Measurements from ENCODE around the gene KDM1A. TPM values are rescaled to one million over a fixed set of nuclear protein-coding genes. Genes with fewer than 3 reads are reported as not detected.

The KDM1A gene
- total and polyA plus RNA-seq, 2 of the 13 experiments (the other 11 are each of a cell fraction or from before 2014, with no cell fraction given): 81.3 to 173 TPM

- DNase-seq (ENCODE audit: low spot score): no peak
- Histone ChIP-seq H3K36me3 (replicated peaks in 1 of 2; ENCODE audit: control insufficient read depth in 1 of 2, insufficient read depth in 2 of 2, low read length in 2 of 2) (no peaks in the 10 kb centered on the region), H3K27ac (ENCODE audit: extremely low read length, insufficient read depth, low read length) (no peak overlapping the region), H3K4me3 (replicated peaks in 1 of 3; ENCODE audit: insufficient read depth in 1 of 3, low read depth in 2 of 3, low read length in 3 of 3) (no peak overlapping the region), H3K9ac (ENCODE audit: insufficient read depth, low read depth, low read length) (no peak overlapping the region), H3K4me2 (ENCODE audit: low read depth, low read length) (no peak overlapping the region), H4K20me1 (ENCODE audit: insufficient read depth, low read length) (no peaks in the 10 kb centered on the region), H2AFZ (ENCODE audit: low read length) (no peak overlapping the region), H3K79me2 (ENCODE audit: insufficient read depth, low read length) (no peaks in the 10 kb centered on the region), H3K27me3 (ENCODE audit: control insufficient read depth in 1 of 2, insufficient read depth in 2 of 2, low read length in 2 of 2) (no peaks in the 10 kb centered on the region), H3K9me3 (ENCODE audit: low read length) (peaks cover 8% of the 10 kb centered on the region), H3K4me1 (ENCODE audit: insufficient read depth, low read length) (peaks cover 11% of the 10 kb centered on the region; the same call in 1 of the 2 replicates)
- BruUV-seq (replicated peaks): no TSS peak
- WGBS (ENCODE audit: low lambda C conversion rate): 48% methylated on average over 2 of the region's 2 CpGs
- POLR2A ChIA-PET: no interaction called here
- CTCF ChIA-PET (ENCODE audit: low intra/inter-chr PET ratio, low total read pairs): no interaction called here
- FAIRE-seq: no peak
- in situ Hi-C loops (cut with HindIII; ENCODE audit: extremely low pct_ligation_motif_present, low pct_unique_long_range_greater_than_20kb) (loop anchor here (10.0 kb wide), 2 partner anchors 115 to 305 kb away; no protein-coding TSS in a partner anchor), intact Hi-C loops (cut with micrococcal nuclease; ENCODE audit: unreplicated experiment) (loop anchor here (10.0 kb wide), 3 partner anchors 85 to 305 kb away; no protein-coding TSS in a partner anchor)
- TF ChIP-seq MAZ (IDR thresholded peaks at IDR 0.05; ENCODE audit: borderline replicate concordance, low read depth, low read length) (no peak), MAZ (CRISPR knock-in tag; IDR thresholded peaks at IDR 0.05; ENCODE audit: low read depth) (no peak), GLMP (CRISPR knock-in tag; IDR thresholded peaks at IDR 0.05; ENCODE audit: borderline replicate concordance) (no peak), ZEB1 (IDR thresholded peaks at IDR 0.05; ENCODE audit: insufficient replicate concordance, low read depth) (no peak), MED13 (CRISPR knock-in tag; IDR thresholded peaks at IDR 0.05) (no peak), POLR2AphosphoS2 (IDR thresholded peaks at IDR 0.05; ENCODE audit: low read depth, low read length) (no peak)
- ATAC-seq: no peak
Observed at GRCh38 chr1:22970096-22970495, 49.2 kb upstream of the KDM1A start.

GRCh38 chr1:22971161-22971560, 48.1 kb upstream of the KDM1A start:
- ATAC-seq (no peak), DNase-seq (ENCODE audit: low spot score) (no peak), FAIRE-seq (no peak)
- Histone ChIP-seq H2AFZ (ENCODE audit: low read length) (no peak overlapping the region), H3K9me3 (ENCODE audit: low read length) (peaks cover 6% of the 10 kb centered on the region), H3K27me3 (ENCODE audit: control insufficient read depth in 1 of 2, insufficient read depth in 2 of 2, low read length in 2 of 2) (no peaks in the 10 kb centered on the region), H3K4me2 (ENCODE audit: low read depth, low read length) (no peak overlapping the region), H4K20me1 (ENCODE audit: insufficient read depth, low read length) (no peaks in the 10 kb centered on the region), H3K36me3 (replicated peaks in 1 of 2; ENCODE audit: control insufficient read depth in 1 of 2, insufficient read depth in 2 of 2, low read length in 2 of 2) (no peaks in the 10 kb centered on the region), H3K27ac (ENCODE audit: extremely low read length, insufficient read depth, low read length) (no peak overlapping the region), H3K4me3 (replicated peaks in 1 of 3; ENCODE audit: insufficient read depth in 1 of 3, low read depth in 2 of 3, low read length in 3 of 3) (no peak overlapping the region), H3K4me1 (ENCODE audit: insufficient read depth, low read length) (peaks cover 20% of the 10 kb centered on the region), H3K79me2 (ENCODE audit: insufficient read depth, low read length) (no peaks in the 10 kb centered on the region), H3K9ac (ENCODE audit: insufficient read depth, low read depth, low read length) (no peak overlapping the region)
- 4% methylated on average over 3 of the region's 3 CpGs for WGBS (ENCODE audit: low lambda C conversion rate)
- intact Hi-C loops (cut with micrococcal nuclease; ENCODE audit: unreplicated experiment) (loop anchor here (10.0 kb wide), 3 partner anchors 84 to 304 kb away; no protein-coding TSS in a partner anchor), in situ Hi-C loops (cut with HindIII; ENCODE audit: extremely low pct_ligation_motif_present, low pct_unique_long_range_greater_than_20kb) (loop anchor here (10.0 kb wide), 2 partner anchors 114 to 304 kb away; no protein-coding TSS in a partner anchor)
- BruUV-seq (replicated peaks): no TSS peak
- POLR2A ChIA-PET: no interaction called here
- CTCF ChIA-PET (ENCODE audit: low intra/inter-chr PET ratio, low total read pairs): no interaction called here
- no peak for TF ChIP-seq ZNF883 (CRISPR knock-in tag; IDR thresholded peaks at IDR 0.05; ENCODE audit: not compliant biosample characterization)
- no peak for TF ChIP-seq TBP (CRISPR knock-in tag; IDR thresholded peaks at IDR 0.05)
- TF ChIP-seq RXRA (CRISPR knock-in tag; IDR thresholded peaks at IDR 0.05): no peak
- TF ChIP-seq ZNF282 (IDR thresholded peaks at IDR 0.05; ENCODE audit: partially characterized antibody): no peak
- TF ChIP-seq ZNF124 (CRISPR knock-in tag; IDR thresholded peaks at IDR 0.05): no peak
- TF ChIP-seq ZNF7 (CRISPR knock-in tag; IDR thresholded peaks at IDR 0.05): no peak
- TF ChIP-seq NFRKB (IDR thresholded peaks at IDR 0.05): no peak
- TF ChIP-seq ZBTB7A (CRISPR knock-in tag; IDR thresholded peaks at IDR 0.05): no peak
- TF ChIP-seq PHF8 (CRISPR knock-in tag; IDR thresholded peaks at IDR 0.05): no peak
- TF ChIP-seq SP2 (CRISPR knock-in tag; IDR thresholded peaks at IDR 0.05): no peak
- no peak for TF ChIP-seq ARID2 (CRISPR knock-in tag; IDR thresholded peaks at IDR 0.05; ENCODE audit: borderline replicate concordance)
- no peak for TF ChIP-seq ZNF350 (CRISPR knock-in tag; IDR thresholded peaks at IDR 0.05; ENCODE audit: borderline replicate concordance, low read depth)

Data from HepG2 (cell line).